Measurements from ENCODE around the gene ZNF281.

DNA sequence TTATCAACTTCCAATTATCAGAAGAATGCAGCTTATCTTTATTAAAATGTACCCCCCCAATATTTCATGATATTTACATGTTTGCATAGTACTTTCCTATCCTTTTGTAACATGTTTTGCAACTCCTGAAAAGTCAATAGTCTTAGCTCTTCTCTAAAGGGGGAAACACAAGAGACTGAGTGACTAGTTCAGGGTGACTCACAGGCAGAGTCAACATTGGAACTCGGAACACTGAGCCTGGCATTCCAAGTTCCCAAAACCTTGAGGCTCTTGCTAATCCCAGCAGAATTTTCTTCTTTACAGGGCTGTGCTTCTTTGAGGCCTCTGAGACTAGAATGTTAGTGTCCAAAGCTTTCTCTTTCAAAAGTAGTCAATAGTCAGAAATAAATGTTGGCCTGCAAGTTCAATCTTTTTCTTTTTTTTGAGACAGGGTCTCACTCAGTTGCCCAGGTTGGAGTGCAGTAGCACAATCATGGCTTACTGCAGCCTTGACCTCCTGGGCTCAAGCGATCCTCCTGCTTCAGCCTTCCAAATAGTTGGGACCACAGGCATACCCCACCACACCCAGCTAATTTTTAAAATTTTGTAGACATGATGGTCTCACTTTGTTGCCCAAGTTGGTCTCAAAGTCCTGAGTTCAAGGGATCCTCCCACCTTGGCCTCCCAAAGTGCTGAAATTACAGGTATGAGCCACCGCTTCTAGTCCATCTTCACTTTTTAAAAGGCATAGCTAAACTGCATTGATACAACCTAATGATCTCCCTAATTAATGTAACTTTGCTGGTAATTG, 37.5 kb downstream of the ZNF281 start:
- no peak for TF ChIP-seq CTCF (IDR thresholded peaks at IDR 0.05)
- TF ChIP-seq POLR2A (IDR thresholded peaks at IDR 0.05) = no peak
- no peak for TF ChIP-seq POLR2AphosphoS5 (IDR thresholded peaks at IDR 0.05)

Measured in gastroesophageal sphincter (tissue), 3 donors.